Mucosa of descending colon (tissue), 3 donors: Measurements from ENCODE around the gene FNDC11. TPM values are rescaled to one million over a fixed set of nuclear protein-coding genes. Genes with fewer than 3 reads are reported as not detected.
"Not testable (repeated sequence)": the region's sequence is repeated elsewhere in the genome, so short reads cannot be mapped to it uniquely, and the experiment has no call there.

Experiments used
- ATAC-seq: fragments of 200-7000 bp; cut with Tn5 transposase; one replicate; pipeline ENCODE4 v1.9.1; 2020; ENCODE audit warnings: mild to moderate bottlenecking, moderate library complexity
- DNase-seq, 3 donors: peaks; one replicate each; pipeline ENCODE4 v3.0.0-alpha.2; 2020
- H3K36me3 ChIP-seq: fragments of 200-600 bp; one replicate; pipeline ENCODE4 v1.8.0; 2021; ENCODE audit warnings: low read depth, mild to moderate bottlenecking
- H3K4me1 ChIP-seq: fragments of 200-600 bp; one replicate; pipeline ENCODE4 v1.8.0; 2021; ENCODE audit warnings: low read depth, mild to moderate bottlenecking
- H3K4me3 ChIP-seq: fragments of 200-600 bp; one replicate; pipeline ENCODE4 v1.8.0; 2021; ENCODE audit warnings: mild to moderate bottlenecking
- H3K9me3 ChIP-seq: fragments of 200-600 bp; one replicate; pipeline ENCODE4 v1.8.0; 2021; ENCODE audit warnings: mild to moderate bottlenecking
- CTCF ChIP-seq: fragments of 200-600 bp; IDR thresholded peaks from one replicate; pipeline ENCODE4 v1.8.0; 2022; ENCODE audit warnings: antibody characterized with exemption, mild to moderate bottlenecking
- intact Hi-C, 2 donors: fragments of 100-400 bp; cut with DNase I in 1 of 2; cut with micrococcal nuclease in 1 of 2; formaldehyde crosslinking; loops; one replicate each; pipeline versions ENCODE4 v1.11.0 to v1.11.1; 2022; cut with DNase I, micrococcal nuclease
- total RNA-seq, 3 donors: library from RNA; stranded (reverse); fragmentation: NEBNext Ultra II Directional in 2 of 3; extraction: Animal tissue kit (Norgen Biotek cat#: 25700) in 2 of 3; gene quantifications; one replicate each; pipeline versions ENCODE4 v1.2.1 to v1.2.4, GENCODE V29; 2021 to 2023
- donor health status: DM: no; HTN: no; CAD: no; lungs with moderate emphysema.
- donor health status: DM: no; HTN: no; CAD: no.
- donor health status: DM: no; HTN: yes; CAD: no.

Gene FNDC11
- total RNA-seq, 3 donors from 2014 or later: 0.19 to 0.25 TPM; not detected in 1

- Histone ChIP-seq H3K36me3 (no peaks in the 10 kb centered on the region), H3K4me1 (no peaks in the 10 kb centered on the region), H3K4me3 (no peak overlapping the region), H3K9me3 (no peaks in the 10 kb centered on the region)
- DNase-seq: peak in 1 of 3 donors; percentile 31
- TF ChIP-seq CTCF: no peak
- intact Hi-C loops: no loop called here
- ATAC-seq: no peak
Measured at GRCh38 chr20:63597651-63598478, 43.9 kb downstream of the FNDC11 start.

- no peaks in the 10 kb centered on the region for H3K9me3 ChIP-seq
- no peak for ATAC-seq
- TF ChIP-seq CTCF: no peak
- no peaks in the 10 kb centered on the region for H3K4me1 ChIP-seq
- H3K4me3 ChIP-seq: no peak overlapping the region
- DNase-seq: peak in 1 of 3 donors; percentile 33
- intact Hi-C loops: no loop called here
- no peaks in the 10 kb centered on the region for H3K36me3 ChIP-seq
Measured at GRCh38 chr20:63598479-63599395, 44.8 kb downstream of the FNDC11 start.

- DNase-seq: peak in 1 of 3 donors; percentile 24
- Histone ChIP-seq H3K36me3 (no peaks in the 10 kb centered on the region), H3K9me3 (no peaks in the 10 kb centered on the region), H3K4me3 (no peak overlapping the region), H3K4me1 (no peaks in the 10 kb centered on the region)
- intact Hi-C loops: no loop called here
- ATAC-seq: no peak
- TF ChIP-seq CTCF: no peak
Measured at GRCh38 chr20:63599396-63600050, 45.6 kb downstream of the FNDC11 start.

GRCh38 chr20:63601679-63602078, 47.7 kb downstream of the FNDC11 start:
- H3K4me1 ChIP-seq, ATAC-seq, H3K4me3 ChIP-seq, H3K9me3 ChIP-seq, H3K36me3 ChIP-seq, intact Hi-C loops: not testable (repeated sequence)
- peak in 1 of 3 donors; percentile 34 for DNase-seq

- Histone ChIP-seq H3K9me3 (no peaks in the 10 kb centered on the region), H3K4me1 (no peaks in the 10 kb centered on the region), H3K4me3 (no peak overlapping the region), H3K36me3 (no peaks in the 10 kb centered on the region)
- intact Hi-C loops: no loop called here
- no peak for ATAC-seq
- no peak for TF ChIP-seq CTCF
- DNase-seq: peak in 1 of 3 donors; percentile 11
Measured at GRCh38 chr20:63602321-63602720, 48.4 kb downstream of the FNDC11 start.

Other genes starting within 250 kb of the FNDC11 start
- not detected for gene CHRNA4, start 192.8 kb upstream of the FNDC11 start, total RNA-seq
- 1 to 10 TPM in 1 of 3 donors, not detected in 2; 1.4 TPM for gene KCNQ2, start 81.5 kb upstream of the FNDC11 start, total RNA-seq
- 10 to 100 TPM in 1 of 3 donors, 1 to 10 TPM in 2; 1.3 to 15.0 (median 2.7) TPM for gene EEF1A2, start 55.1 kb upstream of the FNDC11 start, total RNA-seq
- 100 to 1,000 TPM; 263 to 672 (median 537) TPM for gene PPDPF, start 33.4 kb upstream of the FNDC11 start, total RNA-seq
- gene PTK6, start 16.8 kb upstream of the FNDC11 start, total RNA-seq: 10 to 100 TPM; 39.5 to 91.7 (median 87.1) TPM
- gene SRMS, start 6.4 kb upstream of the FNDC11 start, total RNA-seq: under 1 TPM; 0.25 to 0.52 (median 0.27) TPM
- gene HELZ2, start 20.1 kb downstream of the FNDC11 start, total RNA-seq: 10 to 100 TPM; 35.4 to 49.3 (median 36.2) TPM
- gene GMEB2, start 72.9 kb downstream of the FNDC11 start, total RNA-seq: 10 to 100 TPM; 10.3 to 12.8 (median 11.4) TPM
- 10 to 100 TPM in 1 of 3 donors, 1 to 10 TPM in 2; 2.7 to 19.7 (median 6.7) TPM for gene STMN3, start 99.3 kb downstream of the FNDC11 start, total RNA-seq
- 10 to 100 TPM; 23.5 to 42.8 (median 34.2) TPM for gene RTEL1, start 104.2 kb downstream of the FNDC11 start, total RNA-seq
- 10 to 100 TPM in 1 of 3 donors, not detected in 2; 19.7 TPM for gene TNFRSF6B, start 142.5 kb downstream of the FNDC11 start, total RNA-seq
- 10 to 100 TPM; 64.5 to 69.7 (median 68.6) TPM for gene ARFRP1, start 153.8 kb downstream of the FNDC11 start, total RNA-seq
- 10 to 100 TPM; 24.3 to 34.0 (median 31.7) TPM for gene ZGPAT, start 153.9 kb downstream of the FNDC11 start, total RNA-seq
- 10 to 100 TPM; 10.4 to 11.2 (median 10.8) TPM for gene LIME1, start 182.5 kb downstream of the FNDC11 start, total RNA-seq
- gene SLC2A4RG, start 185.6 kb downstream of the FNDC11 start, total RNA-seq: 10 to 100 TPM; 44.9 to 65.0 (median 50.6) TPM